ENCODE data around the gene PRKACG. TPM values are rescaled to one million over a fixed set of nuclear protein-coding genes. Genes with fewer than 3 reads are reported as not detected.

Gene PRKACG
- total RNA-seq, 2 donors from 2014 or later, result not detected

DNA sequence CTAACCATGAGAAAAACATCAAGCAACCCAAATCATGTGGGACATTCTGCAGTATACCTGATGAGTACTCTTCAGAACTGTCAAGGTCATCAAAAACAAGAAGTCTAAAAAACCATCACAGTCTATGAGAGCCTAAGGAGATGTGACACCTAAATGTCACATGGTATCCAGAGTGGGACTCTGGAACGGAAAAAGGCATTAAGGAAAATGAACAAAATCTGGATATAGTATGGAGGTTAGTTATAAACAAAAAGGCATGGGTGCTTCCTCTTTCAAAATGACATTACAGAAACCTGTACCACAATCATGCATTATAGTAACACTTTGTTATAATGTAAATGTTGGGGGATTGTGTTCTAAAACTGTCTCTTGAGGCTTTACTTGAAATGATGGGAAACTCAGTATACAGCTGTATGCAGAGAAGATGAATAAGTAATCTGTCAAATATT lies 47.4 kb downstream of the PRKACG start:
- DNase-seq, result no peak
- intact Hi-C loops (cut with DNase I, micrococcal nuclease), result no loop called here
- ATAC-seq, result no peak

DNA sequence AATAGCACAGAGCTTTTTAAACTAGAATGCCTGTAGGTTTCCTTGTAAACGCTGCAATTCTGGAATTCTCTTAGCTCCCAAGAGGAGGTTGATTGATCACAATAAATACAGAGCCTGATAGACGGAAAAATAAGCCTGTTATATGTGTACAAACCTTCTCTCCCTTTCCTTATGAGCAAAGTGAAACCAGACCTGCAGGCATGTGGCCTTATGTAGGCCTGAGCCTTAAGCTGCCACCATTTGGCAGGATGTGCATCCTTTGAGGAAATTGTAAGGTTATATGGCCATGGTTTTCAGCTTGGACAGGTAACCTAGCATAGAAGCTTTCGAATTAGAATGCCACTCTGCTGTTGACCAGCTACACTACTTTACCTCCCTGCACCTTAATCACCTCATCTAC lies 49.1 kb downstream of the PRKACG start:
- intact Hi-C loops (cut with DNase I, micrococcal nuclease), result no loop called here
- DNase-seq, result no peak
- ATAC-seq, result peak; percentile 44

DNA sequence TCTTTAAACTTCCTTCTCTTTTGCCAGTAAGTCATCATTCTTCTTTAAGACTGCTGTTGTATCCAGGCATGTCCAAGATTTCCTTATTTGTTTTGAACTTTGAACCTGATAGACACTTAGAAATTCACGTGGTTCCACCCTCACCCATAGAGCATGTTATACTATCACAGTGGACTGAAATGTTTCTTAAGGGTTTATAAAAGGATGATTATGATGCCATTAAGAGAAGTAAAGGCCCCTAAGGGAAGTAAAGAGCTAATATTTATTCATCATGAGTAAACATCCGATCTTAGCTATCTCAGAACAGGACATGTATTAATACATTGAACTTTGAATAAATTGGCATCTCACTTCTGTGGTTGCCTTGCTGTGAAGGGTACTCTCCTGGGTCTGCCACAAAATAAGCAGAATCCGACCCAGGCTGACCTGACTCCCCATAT lies 49.8 kb downstream of the PRKACG start:
- intact Hi-C loops (cut with DNase I, micrococcal nuclease), result no loop called here
- DNase-seq (no peak), ATAC-seq (peak; percentile 95)

DNA sequence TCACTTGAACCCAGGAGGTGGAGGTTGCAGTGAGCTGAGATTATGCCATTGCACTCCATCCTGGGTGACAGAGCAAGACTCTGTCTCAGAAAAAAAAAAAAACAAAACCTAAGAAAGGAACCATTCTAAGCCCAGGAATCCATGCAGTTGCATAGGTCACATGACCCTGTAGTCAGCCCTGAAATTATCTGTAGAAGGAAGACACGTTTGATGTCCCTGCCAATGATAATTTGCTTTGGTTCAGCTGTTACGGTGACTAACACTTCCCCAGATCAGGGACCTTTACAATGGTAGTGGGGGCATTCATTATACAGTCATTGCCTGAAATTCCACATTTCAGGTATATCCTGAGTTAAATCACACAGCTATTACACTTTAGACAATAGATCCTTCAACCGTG lies 50.5 kb downstream of the PRKACG start:
- intact Hi-C loops (cut with DNase I, micrococcal nuclease), result no loop called here
- no peak for DNase-seq
- peak; percentile 43 for ATAC-seq

Other genes starting within 250 kb of the PRKACG start
- gene FXN, start 21.6 kb upstream of the PRKACG start, total RNA-seq, result 10 to 100 TPM in 1 of 2 donors, 1 to 10 TPM in 1; 7.9 to 11.2 TPM
- gene TJP2, start 160.2 kb upstream of the PRKACG start, total RNA-seq, result 100 to 1,000 TPM; 129 to 131 TPM